HG03175 (cell line): ENCODE results near the gene TOP1.
A peak's percentile ranks its signal among the peaks of the same experiment; 100 is the strongest.

Experiments used
- ATAC-seq: cut with Tn5 transposase; IDR thresholded peaks from one replicate; pipeline ENCODE4 v1.9.1; 2021; ENCODE audit warnings: mild to moderate bottlenecking, moderate library complexity; ENCODE audit not compliant: unreplicated experiment

Gene TOP1

DNA sequence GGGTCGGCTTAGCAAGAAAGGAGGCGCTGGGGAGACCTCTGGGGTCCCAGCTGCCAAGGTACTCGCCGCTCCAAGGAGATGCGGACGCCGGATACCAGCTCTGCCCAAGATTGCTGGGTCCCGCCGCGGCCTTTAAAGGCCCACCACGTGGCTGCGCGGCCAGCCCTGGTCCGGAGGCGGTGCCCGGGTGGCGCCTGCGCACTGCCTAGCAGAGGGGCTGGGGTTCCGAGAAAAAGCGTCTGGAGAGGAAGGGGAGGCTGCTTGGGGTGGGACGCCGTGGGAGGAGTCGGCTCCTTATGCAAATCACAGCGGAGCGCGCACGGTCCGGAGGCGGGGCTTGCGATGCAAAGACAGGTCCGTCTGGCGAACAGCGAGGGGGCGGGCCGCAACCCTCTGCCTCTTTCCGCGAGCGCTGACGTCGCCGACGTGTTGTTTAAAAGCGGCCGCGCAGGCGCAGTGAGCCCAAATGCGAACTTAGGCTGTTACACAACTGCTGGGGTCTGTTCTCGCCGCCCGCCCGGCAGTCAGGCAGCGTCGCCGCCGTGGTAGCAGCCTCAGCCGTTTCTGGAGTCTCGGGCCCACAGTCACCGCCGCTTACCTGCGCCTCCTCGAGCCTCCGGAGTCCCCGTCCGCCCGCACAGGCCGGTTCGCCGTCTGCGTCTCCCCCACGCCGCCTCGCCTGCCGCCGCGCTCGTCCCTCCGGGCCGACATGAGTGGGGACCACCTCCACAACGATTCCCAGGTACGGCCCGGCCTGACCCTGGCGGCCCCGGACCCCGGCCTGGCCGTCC is at the start of gene TOP1:
TSS of gene TOP1 (plus strand) at position 464 of the 791 bp plus-strand sequence. CDS start at position 710, 246 bp downstream.
- ATAC-seq: peak; percentile 95

DNA sequence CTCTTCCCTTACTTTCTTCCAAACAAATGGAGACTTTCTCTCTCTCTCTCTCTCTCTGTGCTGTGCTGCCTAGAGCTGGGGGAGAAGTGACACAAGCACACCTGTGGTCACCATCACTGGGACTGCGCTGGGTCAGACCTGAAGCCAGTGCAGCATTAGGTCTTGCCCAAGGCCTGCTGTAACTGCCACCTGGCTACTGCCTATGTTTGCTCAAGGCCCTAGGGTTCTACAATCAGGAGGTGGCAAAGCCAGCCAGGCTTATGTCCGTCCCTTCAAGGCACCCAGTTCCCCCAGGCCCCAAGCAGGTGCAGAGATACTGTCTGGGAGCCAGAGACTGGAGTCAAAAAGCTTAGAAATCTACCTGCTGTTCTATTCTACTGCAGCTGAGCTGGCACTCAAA is 49.4 kb upstream of the TOP1 start:
- no peak for ATAC-seq

DNA sequence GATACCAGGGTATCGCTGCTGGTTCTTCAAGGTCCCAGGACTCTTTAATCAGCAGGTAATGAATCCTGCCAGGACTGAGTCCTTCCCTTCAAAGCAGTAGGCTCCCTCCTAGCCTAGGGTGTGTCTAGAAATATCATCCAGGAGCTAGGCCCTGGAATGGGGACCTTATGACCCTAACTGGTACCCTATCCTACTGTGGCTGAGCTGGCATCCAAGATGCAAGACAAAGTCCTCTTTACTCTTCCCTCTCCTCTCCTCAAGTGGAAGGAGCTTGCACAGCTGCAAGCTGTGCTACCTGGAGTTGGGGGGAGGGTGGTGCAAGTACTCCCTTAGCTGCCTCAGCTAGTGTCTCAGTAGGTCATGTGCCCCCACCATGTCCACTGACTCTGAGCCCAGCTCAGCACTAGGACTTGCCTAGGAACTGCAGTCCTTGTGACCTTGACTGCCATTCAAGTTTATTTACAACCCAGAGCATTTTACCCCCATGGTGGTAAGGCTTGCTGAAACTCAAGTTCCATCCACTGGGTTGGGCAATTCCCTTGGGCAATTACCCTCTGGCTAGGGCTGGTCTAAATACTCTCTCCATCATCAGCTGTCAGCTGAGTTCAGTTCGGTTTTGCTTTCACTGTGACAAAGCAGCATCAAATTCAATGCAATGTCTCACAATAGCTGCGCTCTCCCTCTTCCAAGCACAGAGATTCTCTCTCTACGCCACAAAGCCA is 48.4 kb upstream of the TOP1 start:
- no peak for ATAC-seq

DNA sequence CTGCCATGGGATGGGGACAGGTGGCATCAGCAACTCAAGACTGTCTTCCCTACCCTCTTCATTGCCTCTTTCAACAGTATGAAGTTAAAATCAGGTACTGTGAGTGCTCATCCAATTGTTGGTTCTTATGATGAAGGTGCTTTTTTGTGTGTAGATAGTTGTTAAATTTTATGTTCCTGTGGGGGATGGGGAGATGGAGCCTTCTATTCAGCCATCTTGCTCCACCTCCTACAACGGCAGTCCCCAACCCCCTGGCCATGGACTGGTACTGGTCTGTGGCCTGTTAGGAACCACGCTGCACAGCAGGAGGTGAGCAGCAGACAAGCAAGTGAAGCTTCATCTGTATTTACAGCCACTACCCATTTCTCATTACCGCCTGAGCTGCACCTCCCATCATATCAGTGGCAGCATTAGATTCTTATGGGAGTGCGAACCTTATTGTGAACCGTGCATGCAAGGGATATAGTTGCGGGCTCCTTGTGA is 47.8 kb upstream of the TOP1 start:
- no peak for ATAC-seq

DNA sequence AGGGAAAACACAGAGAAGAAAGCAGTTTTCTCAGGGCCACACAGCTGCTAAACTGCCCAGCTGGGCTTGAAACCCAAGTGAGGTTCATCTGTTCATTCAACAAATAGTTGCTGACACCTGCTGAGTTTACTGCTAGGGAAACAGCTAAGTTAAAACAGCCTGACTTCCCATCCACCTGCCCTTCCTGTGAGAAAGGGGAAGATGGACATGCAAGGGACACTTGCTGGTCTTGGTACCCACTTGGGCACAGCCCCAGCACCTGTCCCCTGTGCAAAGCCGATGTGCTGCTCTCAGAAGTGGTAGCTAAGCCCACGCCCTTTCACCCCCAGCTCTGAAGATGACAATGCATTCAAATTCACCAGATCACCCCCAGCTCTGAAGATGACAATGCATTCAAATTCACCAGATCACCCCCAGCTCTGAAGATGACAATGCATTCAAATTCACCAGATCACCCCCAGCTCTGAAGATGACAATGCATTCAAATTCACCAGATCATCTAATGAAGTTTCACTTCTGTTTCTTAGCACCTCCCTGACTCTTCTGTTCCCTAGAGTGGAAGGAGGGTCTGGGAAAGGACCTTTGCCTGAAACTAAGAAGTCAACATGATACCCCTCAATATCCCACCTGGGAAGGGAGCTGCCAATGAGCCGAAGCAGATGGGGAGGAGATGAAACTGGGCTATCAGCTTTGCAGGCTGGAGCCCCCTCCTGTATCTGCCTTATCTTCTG is 46.0 kb upstream of the TOP1 start:
- ATAC-seq: no peak

DNA sequence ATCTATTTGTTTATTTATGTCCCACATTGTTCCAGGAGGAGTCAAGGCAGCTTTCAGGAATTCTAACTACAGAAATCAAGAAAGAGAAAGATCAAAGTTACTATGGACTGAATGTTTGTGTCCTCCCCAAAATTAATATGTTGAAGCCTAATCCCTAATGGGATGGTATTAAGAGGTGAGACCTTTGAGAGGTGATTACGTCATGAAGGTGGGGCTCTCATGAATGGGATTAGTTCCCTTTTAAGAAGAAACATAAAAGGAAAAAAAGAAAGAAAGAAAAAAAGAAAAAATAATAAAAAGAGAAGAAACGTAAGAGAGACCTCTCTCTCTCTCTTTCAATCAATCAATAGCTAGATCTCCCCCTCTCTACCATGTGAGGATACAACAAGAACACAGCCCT is 44.7 kb upstream of the TOP1 start:
- no peak for ATAC-seq

DNA sequence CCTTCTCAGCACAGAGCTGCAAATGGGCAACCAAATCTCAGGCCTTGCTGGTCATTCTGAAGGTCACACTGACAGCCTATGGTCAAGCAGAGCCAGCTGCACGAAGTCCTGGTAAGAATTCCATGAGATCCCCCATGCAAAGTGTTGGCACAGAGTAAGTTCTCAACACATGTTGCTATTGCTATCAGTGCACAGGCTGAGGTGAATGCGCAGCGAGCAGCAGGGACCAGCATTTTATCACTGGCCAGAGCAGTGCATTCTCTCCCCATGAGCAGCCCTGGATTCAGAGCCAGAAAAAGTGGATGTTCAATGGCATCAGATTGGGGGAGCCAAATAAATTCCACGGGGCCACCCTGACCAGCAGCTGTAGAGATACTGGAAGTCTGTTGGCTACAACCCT is 44.1 kb upstream of the TOP1 start:
- ATAC-seq: no peak

DNA sequence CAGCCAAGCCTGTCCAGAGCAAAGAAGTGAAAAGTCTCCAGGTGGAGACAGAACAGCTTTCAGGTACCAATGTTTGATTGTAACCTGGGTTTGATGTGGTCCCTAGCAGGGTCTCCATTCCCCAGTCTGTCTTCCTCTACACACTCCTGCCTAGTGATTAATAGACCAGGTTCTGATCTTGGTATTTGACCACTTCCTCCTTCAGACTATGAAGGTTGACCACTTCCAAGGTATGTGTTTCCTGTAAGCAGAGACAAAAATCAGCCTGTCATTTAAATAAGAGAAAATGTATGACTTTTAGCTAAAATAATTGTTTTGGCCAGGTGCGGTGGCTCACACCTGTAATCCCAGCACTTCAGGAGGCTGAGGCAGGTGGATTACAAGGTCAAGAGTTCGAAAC is 41.8 kb upstream of the TOP1 start:
- no peak for ATAC-seq

DNA sequence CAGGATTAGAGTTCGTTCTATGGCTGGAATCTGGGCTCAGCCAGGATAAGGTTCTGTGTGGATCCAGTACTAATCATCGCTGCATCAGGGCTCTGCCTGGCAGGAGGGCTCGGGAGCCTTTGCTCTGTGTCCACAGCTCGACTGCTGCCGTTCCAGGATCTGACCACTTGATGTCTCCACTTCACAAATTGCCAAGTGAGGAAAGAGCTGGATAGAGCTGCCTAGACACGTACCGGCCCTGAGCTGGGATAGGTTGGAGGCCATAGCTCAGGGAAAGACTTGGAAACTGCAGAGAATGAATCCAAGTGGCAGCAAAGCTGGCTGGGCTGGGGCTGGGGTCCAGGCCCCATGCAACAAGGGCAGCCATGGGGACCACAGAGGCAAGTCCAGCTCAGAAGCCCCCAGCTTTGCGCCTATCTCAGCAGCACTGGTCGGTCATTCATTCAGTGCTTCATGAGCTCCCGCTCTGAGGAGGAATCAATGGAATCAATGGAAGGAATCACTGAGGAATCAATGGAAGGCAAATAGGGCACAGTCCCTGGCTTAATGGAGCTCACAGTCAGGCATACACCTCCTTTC is 38.0 kb upstream of the TOP1 start:
- peak; percentile 55 for ATAC-seq

DNA sequence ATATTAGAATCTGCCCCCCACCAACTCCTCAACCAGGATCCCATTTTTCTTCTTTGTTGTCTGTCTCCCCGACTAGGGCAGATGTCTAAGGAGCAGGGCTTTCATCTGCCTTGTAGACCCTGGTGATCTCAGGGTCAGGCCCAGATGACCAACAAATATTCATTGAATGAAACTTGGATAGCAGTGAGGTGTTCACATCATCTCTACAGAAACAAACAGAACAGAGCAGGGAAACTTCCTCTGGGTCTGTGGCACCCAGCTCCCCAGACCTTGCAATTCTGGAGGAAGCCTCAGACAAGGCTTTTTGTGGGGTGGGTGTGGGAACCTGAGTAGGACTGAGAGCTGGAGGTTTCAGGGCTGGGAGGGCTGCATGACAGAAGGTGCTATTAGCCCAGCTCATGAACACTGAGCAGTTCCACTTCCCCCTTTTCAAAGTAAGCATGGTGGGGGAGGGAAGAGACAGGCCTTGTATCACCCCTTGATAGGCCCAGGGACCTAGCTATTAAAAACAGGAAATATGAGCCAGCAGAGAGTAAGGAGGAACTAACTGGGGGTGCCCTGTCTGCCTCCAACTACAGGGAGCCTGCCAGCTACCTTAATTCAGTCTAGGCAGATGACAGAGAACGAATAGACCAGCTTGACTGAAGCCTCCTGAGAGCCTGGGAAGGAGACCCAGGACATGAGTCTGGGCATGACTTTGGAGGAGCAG is 37.3 kb upstream of the TOP1 start:
- ATAC-seq: peak; percentile 93

DNA sequence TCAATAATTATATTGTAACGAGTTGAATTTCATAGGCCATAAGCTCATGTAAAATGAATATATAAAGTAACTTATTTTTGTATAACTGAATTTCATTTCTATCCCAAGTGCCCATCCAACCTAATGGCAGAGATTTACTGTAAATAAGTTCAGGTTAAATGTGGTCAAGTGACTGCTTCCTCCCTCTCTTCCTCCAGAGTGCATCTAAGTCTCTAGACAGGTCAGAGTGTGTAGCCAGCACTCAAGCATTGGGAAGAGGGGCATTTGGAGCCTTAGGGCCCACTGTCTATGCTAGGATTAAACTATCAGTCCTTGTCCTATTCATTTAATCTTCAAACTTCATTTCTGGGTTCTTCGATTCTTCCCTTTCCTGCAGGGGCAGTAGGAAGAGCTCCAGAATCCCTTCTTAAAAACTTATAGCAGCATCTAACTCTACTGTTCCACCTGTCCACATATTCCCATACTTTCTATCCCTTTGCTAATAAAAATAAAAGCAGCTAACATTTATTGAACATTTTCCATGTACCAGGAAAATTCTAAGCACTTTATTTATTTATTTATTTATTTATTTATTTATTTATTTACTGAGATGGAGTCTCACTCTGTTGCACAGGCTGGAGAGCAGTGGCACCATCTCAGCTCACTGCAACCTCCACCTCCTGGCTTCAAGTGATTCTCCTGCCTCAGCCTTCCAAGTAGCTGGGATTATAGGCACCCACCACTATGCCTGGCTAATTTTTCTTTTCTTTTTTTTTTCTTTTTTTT is 36.1 kb upstream of the TOP1 start:
- no peak for ATAC-seq

DNA sequence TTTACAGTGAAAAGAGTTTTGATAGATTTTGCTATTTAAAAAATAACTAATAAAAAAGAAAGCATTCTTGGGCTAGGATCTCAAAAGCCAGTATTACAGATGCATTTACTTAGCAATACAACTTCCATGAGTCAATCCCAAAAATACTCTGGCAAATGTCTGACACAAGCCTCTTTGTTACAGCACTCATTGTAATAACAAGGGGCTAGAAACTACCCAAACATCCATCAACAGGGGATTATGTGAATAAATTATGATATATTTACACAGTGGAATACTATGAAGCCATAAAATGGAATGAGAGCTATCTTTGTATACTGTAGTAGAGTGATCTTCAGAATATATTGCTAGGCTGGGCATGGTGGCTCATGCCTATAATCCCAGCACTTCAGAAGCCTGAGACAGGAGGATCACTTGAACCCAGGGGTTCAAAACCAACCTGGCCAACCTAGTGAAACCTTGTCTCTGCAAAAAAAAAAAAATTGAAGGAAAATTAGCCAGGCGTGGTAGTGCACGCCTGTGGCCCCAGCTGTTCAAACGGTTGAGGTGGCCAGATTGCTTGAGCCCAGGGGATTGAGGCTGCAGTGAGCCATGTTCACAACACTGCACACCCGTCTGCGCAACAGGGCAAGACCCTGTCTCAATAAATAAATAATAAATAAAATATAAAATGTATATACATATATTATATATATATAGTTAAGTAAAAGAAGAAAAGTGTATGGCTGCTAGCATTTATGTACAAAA is 34.7 kb upstream of the TOP1 start:
- no peak for ATAC-seq

DNA sequence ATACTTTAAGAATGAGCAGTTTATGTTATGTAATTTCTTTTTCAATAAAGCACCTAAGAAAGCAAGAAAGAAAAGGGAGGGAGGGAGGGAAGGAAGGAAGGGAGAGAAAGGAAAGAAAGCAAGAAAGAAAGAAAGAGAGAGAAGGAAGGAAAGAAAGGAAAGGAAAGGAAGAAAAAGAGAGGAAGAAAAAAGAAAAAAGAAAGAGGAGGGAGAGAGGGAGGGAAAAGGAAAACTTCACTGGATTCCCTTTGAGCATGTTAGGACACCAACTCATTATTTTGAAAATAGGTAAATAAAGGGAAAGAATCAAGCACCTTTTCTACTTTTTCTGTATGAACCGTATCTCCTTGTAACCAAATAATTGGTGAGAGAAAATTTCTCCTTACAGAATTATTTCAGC is 32.3 kb upstream of the TOP1 start:
- ATAC-seq: no peak

DNA sequence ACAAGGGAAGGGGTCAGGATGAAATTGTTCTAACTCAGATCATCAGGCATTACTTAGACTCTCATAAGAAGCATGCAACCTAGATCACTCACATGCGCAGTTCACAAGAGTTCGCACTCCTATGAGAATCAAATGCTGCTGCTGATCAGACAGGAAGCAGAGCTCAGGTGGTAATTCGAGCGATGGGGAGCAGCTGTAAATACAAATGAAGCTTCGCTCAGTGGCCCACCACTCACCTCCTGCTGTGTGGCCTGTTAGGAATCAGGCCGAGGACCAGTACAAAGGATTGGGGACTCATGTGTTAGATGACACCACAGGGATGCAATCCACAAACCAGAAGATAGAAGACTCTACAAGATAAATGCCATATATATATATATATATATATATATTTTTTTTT is 31.5 kb upstream of the TOP1 start:
- no peak for ATAC-seq

DNA sequence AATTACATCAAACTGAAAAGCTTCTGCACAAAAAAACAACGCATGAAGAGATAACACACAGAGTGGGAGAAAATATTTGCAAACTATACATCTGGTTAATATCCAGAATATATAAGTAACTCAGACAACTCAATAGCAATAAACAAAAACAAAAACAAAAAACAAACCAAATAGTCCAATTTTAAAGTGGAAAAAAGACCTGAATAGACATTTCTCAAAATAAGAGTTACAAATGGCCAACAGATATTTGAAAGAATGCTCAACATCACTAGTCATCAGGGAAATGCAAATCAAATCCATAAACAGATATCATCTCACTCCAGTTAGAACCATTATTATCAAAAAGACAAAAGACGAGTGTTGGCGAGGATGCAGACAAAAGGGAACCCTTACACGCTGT is 28.8 kb upstream of the TOP1 start:
- no peak for ATAC-seq

DNA sequence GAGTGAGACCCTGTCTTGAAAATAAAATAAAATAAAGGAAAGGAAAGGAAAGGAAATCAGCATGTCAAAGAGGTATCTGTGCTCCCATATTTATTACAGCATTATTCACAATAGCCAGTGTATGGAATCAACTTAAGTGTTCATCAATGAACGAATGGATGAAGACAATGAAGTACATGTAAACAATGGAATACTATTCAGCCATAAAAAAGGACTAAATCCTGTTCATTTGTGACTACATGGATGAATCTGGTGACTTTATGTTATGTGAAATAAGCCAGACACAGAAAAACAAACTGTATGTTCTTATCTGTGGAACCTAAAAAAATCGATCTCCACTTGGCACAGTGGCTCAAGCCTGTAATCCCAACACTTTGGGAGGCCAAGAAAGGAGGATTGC is 28.0 kb upstream of the TOP1 start:
- ATAC-seq: no peak

DNA sequence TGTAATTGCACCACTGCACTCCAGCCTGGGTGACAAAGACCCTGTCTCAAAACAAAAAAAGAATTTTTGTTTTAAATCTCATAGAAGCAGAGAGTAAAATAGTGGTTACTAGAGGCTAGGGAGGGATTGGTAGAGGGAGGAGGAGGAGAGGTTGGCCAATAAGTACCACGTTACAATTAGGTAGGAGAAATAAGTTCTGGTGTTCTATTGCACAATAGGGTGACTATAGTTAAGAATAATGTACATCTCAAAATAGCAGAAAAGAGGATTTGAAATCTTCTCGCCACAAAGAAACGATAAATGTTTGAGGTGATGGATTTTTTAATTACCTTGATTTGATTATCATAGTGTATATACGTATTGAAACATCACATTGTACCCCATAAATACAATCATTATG is 27.1 kb upstream of the TOP1 start:
- no peak for ATAC-seq

DNA sequence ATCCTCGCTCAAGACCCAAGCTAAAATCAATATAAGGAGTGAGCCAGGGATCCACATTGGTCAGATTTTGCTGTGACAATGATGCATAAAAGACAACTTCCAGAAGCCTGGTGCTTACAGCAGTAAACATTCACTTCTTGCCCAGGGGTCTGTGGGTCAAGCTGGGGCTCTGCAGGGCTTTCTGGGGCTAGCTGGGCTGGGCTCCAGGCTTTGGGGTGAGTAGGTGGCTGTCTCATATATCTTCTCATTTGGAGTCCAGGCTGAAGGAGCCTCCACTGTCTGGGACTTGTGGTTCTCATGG is 25.8 kb upstream of the TOP1 start:
- ATAC-seq: no peak

DNA sequence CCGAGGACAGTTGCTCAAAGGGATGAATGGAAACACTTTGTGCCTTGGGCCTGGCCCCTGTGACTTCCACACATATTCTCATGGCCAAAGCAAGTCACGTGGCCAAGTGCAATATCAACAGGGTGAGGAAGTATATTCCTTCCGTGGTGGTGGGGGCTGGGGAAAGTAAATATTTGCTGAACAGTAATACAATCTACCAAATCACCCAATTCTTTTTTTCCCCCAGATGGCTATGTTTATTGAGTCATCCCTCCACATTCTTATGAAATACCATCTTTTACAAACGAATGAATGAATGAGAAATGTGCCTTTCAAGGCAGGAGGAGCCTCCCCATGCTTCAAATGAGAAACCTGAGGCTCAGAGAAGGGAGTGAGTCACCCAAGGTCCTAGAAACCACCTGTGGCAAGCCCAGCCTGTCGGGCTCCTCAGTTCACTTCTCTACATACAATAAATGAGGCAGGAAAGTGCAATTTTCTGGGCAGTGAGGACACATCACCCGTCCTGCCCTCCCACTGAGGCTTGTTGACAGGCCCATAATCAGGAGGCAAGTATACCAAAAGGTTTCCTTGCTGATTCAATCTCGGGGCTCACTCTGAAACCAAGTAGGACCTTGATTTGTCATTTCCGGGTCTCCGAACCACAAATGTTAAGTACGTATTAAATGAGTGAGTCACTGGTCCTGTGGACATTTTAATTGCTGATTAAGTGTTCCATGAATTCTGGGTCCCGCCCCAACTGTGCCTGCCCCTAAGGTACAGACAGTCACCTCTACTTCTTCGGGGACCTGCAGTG is 25.3 kb upstream of the TOP1 start:
- no peak for ATAC-seq
